Measurements from ENCODE around the gene CYP2R1.

DNA sequence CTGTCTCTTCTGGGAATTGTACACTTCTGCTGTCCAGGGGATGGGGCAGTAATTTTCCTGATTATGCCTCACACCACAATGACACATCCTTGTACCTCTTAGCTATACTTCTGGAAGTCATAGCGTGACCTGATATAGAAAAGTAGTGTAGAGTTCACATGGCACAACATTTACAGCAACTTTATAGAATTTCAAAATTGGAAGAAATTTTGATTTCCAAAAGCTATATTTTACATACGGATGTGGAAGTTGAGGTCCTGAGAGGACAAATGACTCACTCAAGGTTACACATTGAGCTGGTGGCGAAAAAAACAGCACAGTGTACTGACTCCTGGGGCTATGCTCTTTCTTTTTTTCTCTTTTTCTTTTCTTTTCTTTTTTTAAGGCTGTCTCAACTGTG, 6.3 kb upstream of the CYP2R1 start:
- TF ChIP-seq, protein P1, sequence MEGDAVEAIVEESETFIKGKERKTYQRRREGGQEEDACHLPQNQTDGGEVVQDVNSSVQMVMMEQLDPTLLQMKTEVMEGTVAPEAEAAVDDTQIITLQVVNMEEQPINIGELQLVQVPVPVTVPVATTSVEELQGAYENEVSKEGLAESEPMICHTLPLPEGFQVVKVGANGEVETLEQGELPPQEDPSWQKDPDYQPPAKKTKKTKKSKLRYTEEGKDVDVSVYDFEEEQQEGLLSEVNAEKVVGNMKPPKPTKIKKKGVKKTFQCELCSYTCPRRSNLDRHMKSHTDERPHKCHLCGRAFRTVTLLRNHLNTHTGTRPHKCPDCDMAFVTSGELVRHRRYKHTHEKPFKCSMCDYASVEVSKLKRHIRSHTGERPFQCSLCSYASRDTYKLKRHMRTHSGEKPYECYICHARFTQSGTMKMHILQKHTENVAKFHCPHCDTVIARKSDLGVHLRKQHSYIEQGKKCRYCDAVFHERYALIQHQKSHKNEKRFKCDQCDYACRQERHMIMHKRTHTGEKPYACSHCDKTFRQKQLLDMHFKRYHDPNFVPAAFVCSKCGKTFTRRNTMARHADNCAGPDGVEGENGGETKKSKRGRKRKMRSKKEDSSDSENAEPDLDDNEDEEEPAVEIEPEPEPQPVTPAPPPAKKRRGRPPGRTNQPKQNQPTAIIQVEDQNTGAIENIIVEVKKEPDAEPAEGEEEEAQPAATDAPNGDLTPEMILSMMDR (IDR thresholded peaks at IDR 0.05): no peak
- no peak for TF ChIP-seq POLR2A (IDR thresholded peaks at IDR 0.05)

All from tibial nerve (tissue), 3 donors.